ENCODE data around the gene GTF3C5.

DNA sequence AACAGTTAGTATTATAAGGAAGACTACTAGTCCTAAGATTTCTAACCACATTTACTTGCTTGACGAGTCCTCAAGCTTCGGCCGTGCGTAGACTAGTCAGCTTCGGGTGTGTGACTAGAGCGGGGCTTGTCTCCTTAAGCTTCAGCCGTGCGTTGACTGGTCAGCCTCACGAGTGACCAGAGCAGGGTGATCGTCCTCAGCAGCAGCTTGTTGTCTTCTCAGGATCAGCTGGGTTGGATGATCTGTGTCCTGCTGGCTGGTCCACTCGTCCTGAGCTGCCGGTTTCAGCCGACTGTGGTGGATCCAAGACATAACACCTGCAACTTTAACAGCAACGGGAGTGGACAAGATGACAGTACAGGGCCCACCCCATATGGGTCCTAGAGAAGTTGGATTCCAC, 47.7 kb downstream of the GTF3C5 start:
- TF ChIP-seq, protein P1, sequence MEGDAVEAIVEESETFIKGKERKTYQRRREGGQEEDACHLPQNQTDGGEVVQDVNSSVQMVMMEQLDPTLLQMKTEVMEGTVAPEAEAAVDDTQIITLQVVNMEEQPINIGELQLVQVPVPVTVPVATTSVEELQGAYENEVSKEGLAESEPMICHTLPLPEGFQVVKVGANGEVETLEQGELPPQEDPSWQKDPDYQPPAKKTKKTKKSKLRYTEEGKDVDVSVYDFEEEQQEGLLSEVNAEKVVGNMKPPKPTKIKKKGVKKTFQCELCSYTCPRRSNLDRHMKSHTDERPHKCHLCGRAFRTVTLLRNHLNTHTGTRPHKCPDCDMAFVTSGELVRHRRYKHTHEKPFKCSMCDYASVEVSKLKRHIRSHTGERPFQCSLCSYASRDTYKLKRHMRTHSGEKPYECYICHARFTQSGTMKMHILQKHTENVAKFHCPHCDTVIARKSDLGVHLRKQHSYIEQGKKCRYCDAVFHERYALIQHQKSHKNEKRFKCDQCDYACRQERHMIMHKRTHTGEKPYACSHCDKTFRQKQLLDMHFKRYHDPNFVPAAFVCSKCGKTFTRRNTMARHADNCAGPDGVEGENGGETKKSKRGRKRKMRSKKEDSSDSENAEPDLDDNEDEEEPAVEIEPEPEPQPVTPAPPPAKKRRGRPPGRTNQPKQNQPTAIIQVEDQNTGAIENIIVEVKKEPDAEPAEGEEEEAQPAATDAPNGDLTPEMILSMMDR (conservative IDR thresholded peaks at IDR 0.05; ENCODE audit: low read length) = no peak
- TF ChIP-seq EZH2phosphoT487 (IDR thresholded peaks at IDR 0.05; ENCODE audit: borderline replicate concordance, low read depth, low read length) = no peak

Measured in OCI-LY7 (cell line).